Vagina (tissue), 2 donors: ENCODE measurements around the gene NCOA4.

ENCODE experiments used
- CTCF ChIP-seq, 3 experiments: fragments of 450-650 bp in 2 of 3; fragments of 200-600 bp in 1 of 3; sonication (generic) in 1 of 3; IDR thresholded peaks; one replicate each; pipeline ENCODE4 v1.5.1; 2017 to 2019; ENCODE audit warnings: antibody characterized with exemption in 3 of 3, mild to moderate bottlenecking in 2 of 3, moderate library complexity in 2 of 3
- POLR2A ChIP-seq, 2 donors: fragments of 450-650 bp; IDR thresholded peaks; one replicate each; pipeline ENCODE4 v1.6.1; 2017; ENCODE audit warnings: antibody characterized with exemption in 2 of 2, mild to moderate bottlenecking in 2 of 2, moderate library complexity in 2 of 2

GRCh38 chr10:46052791-46053375 is 22.5 kb upstream of the NCOA4 start:
- TF ChIP-seq CTCF (IDR thresholded peaks at IDR 0.05) (no peak), POLR2A (IDR thresholded peaks at IDR 0.05) (no peak)
